Ramos (cell line): Measurements from ENCODE around the gene ANO2.

ENCODE experiments used
- in situ Hi-C: fragments of 300-500 bp; cut with MboI; formaldehyde crosslinking; loops from one replicate; pipeline ENCODE4 v1.14.3; 2022; ENCODE audit warnings: low sequenced_read_pairs; ENCODE audit not compliant: unreplicated experiment

ANO2 gene

DNA sequence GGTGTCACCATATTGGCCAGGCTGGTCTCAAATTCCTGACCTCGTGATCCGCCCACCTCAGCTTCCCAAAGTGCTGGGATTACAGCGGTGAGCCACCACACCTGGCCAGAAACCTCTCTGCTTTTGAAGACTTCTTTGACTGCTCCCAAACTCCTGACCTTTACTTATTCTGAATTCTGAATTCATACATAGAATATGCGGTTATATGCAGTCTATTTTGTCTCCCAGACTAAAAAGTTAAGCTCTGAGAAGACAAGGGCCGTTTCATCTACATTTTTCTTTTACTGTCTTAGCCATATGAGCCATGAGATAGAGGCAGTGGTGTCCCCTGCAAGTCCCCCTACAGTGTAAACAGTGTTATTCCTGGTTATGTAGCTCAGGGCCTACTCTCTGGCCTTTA lies 333.9 kb downstream of the ANO2 start:
- in situ Hi-C loops = no loop called here

DNA sequence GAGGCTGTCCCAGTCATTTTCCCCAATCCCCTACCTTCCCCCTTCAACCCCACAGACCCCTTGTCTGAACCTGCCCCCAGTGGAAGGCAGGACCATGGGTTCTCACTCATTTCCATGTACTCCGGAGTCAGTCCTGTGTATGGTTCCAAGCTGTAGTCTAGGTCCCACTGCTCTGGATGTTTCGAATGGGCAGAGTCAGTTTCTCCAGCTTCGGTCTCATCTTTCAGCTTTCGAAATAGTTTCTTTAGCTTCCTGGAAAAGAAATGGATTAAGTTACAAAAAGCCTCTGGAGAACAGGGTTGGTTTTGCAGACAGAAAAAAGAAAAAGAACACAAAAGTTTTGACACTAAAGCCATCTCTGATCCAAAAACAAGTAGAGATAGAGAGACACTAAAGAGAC lies 345.7 kb downstream of the ANO2 start:
- in situ Hi-C loops = no loop called here

DNA sequence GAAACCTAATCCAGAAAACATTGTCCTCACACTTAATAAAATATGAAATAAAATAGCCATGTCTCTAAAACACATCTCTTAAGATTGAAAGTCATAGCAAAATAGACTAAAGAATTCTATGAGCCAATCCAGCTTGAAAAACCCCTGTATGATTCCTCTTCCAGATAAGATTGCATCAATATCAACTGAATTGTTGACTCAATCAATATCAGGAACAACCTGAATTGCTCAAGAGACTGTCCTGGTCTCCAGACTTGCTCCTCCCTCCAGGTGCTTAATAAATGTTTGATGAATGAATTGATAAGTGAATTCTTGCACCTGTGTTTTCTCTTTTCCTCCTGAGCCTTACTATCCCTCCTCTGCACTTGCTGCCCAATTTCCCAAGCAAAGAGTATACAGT lies 351.1 kb downstream of the ANO2 start:
- in situ Hi-C loops = no loop called here

DNA sequence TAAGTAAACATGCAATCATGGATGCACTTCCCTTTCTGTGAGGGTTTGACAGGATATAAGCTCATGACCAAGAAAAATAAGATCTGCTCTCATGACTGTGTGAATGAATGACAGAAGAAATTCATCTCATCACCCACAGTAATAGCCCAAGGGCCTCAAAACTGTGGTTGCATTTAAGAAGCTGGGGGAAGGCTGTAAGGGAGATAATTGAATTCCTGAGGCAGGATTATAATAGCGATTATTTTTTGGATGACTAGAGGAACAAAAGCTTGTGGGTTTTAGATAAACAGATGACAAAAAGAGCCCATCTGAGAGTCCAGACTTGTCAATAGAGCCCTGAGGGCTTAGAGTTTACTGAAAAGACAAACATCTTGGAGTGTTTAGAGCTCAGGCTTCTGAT lies 352.0 kb downstream of the ANO2 start:
- in situ Hi-C loops = no loop called here

DNA sequence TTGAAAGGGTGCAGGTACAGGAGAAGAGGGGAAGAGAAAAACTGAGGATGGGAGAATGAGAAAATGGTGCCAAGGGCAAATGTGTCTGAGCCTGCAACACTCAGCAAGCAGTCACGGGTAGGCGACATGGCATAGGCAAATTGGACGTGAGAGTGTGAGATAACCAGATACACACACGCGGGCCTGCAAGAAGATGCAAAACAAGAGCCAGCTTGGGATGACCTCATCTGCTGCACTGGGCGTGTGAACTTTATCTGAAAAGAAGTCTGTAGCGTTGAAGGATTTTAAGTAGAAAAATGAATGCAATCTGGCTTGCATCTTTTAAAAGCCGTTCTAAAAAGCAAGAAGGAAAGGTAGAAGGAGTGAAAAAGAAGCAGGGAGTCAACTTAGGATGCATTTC lies 352.7 kb downstream of the ANO2 start:
- in situ Hi-C loops = no loop called here

DNA sequence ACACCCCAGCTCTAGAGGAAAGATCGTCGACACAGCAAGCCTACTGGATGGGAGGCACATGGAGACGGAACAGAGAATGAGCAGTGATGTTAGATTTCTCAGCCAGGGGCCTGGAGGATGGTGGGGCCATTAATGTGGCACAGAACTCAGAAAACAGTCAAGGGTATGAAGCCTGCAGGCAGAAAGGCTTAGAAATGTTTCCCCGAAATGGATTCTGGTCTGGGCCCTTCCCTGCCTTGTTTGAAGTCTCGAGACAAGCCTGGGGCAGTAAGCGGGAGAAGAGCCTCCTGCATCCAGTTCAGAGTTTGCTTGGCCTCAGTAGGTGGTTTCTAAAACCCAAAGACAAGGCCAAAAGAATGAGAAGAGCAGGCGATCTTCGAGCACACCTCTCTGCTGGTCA lies 354.7 kb downstream of the ANO2 start:
- in situ Hi-C loops = no loop called here

DNA sequence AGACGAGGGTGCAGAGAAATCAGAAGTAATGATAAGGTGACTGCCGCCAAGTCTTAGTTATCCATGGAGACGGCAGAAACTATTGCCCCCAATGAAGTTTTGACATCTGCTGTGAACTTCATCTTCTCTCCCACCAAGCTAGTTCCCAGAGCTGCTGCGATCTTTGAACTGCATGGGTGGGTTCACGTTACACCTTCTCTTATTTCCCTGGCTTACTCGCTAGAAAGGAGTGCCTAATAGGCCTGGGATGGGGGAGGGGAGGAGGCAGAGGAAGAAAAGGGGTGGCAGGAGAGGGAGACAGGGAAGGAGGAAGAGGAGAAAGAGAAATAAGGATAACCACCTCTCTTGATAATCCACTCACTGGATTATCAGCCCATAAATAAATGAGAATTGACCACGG lies 356.0 kb downstream of the ANO2 start:
- in situ Hi-C loops = no loop called here

DNA sequence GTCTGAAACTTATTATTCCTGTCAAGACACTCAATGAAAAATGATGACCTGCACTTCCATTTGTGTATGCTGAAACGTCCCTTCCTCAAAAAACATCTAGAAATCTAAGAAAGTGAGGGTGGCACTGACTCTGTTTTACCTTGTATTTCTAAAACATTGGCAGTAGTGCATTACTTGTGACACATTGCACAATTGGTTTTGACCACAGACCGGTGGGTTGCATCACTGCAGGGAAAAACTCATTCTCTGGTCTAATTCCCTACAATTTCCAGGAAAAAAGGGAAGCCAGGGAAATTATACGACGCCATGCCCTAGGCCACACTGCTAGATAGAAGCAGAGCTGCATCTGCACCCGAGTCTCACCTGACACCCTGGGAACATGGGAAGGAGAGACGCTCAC lies 356.5 kb downstream of the ANO2 start:
- in situ Hi-C loops = no loop called here

DNA sequence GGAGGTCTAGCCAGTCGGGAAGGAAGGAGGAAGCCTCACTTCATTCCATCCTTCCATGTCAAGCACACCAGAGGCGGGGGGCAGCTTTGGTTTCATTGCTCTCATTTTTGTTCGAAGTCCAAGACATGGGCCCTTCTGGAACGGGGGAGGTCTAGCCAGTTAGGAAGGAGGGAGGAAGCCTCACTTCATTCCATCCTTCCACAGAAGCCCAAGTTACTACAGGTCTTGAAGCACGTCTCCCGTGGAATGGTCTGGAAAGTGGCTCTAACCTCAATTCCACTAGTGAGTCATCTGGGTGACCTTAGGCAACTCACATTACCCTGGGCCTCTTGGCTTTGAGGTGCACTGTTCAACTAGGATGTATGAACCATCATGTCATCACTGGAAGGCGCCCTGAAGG lies 356.9 kb downstream of the ANO2 start:
- in situ Hi-C loops = no loop called here

DNA sequence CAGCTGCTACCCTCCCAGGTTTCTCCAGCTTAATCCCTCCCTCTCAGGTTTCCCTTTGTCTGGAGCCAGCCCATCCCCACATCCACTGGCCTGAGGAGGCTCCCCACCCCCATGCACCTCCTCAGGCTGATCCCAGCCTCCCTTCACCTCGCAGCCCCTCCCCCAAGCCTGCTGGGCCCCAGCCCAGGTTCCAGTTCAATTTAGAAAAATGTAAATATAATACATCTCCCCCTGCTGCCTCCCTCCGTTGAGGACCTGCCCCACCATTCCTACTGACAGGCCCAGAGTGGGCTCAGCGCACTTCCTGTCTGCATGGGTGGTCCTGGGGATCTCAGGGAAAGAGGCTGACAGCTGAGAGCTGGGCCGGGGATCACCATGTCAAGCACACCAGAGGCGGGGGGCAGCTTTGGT lies 357.3 kb downstream of the ANO2 start:
- in situ Hi-C loops = no loop called here

DNA sequence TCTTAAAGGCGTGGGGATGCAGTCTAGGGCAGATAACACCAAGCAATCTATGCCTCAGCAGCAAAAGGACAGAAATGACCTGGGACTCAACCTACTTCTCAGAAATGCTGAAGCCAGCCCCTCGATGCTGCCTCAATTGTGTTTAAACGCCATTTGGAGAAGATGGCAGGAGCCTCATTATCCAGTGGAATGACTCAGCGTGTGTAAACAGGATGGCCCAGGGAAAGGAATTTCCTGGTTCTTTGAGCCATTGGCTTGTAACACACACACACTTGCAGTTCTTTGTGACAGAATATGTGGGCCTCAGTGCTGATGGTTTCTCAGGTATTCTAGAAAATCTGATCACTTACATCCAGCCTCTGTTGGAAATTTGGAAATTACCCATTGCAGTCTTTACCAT lies 358.9 kb downstream of the ANO2 start:
- in situ Hi-C loops = no loop called here

DNA sequence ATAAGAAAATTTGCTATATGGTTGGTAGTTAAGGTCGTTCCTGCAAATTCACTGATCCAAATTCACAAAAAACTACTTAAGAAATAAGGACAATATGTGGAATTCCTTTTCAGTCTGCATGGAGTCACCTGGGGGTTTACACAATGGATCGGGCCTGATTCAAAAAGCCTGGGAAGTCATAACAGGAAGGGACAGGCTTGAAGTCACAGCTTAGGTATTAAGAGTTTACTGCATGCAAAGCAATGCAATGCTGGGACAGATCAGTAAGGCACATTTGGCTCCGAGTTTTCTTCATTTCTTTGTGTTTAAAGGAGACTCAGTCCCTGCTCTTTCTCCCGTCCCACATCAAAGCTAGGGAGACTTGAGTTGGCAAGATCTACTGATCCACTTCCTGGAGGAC lies 359.9 kb downstream of the ANO2 start:
- in situ Hi-C loops = no loop called here

DNA sequence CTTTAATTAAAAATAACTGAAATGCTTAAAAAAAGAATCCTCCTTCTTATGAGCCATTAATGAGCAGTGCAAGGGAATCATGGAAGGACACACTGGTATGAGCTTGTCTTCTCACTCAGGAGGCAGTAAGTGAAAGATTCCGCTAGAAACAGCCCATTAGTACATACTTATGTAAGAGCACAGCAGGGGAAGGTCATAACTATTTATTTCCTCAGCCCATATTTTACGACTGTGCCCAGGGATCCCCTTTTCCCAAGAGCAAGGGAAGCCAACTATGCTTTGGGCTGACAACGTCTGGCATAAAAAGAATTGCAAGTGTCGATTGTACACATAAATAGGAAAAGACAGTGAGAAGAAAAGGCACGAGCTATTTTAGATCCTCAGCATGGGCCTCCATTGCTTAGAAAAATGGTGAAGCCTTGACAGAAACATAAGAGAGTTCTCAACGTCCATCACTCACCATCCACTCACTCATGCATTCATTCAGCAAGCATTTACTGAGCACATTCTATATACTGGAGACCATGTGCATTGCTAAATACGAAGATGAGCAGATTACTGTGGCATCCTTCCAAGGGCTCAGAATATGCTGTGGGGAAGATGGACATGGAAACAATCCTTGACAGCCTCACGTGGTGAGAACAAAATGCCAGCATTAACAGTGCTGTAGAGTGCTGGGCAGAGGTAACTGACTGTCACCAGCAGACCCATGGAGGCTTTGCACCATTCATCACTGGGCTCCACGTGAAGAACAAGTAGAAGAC lies 360.5 kb downstream of the ANO2 start:
- in situ Hi-C loops = no loop called here

DNA sequence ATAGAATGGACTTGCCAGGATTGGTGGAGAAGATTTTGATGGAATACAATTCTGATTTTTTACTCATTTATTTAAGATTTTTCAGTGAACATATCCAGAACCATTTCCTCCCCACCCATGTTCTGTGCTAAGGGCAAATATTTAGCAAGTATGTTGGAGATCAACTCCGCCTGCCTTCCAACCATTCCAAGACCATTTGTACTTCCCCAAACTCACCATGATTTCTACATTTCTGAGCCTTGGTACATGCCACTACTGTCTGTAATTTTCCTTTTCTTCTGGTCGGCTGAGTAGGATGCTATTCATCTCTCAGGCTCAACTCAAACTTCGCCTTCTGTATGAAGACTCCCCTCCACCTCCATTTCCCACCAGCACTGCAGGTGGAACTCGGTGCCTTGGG lies 362.5 kb downstream of the ANO2 start:
- in situ Hi-C loops = no loop called here

DNA sequence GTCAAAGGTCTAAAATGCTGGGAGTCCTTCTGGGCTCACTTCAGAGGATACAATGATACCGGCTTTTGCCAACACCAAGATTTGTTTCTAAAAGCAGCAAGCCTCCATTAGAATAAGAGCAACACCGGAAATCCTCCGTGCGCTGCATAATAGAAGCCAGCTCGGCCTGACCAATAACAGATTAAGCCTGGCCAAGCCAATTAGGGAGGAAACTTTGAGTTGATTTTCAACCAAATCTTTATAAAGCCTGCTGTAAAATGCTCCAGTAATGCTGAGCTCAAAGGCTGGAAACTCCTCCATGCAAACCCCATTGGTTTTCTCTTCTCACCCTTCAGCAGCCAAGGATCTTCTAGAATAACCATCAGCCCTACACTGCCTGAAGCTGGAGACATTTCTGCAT lies 363.0 kb downstream of the ANO2 start:
- in situ Hi-C loops = no loop called here

DNA sequence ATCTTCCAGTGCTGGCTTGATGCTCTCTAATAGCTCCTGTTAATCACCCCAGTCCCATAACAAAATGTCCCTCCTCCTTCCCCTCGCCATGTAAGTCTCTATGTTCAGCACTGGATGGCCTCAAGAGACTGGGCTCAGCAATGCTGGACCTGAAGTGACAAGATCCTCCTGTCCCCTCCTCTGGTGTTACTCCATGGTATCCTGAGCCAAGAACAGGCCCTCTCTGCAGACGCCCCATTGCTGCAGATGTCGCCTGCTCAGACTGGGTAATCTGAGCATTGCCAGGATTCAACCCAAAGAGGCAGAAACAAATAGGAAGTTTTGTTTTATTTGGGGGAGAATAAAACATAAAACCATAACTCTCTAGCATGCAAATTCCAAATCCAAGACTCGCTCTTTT lies 363.4 kb downstream of the ANO2 start:
- in situ Hi-C loops = no loop called here

DNA sequence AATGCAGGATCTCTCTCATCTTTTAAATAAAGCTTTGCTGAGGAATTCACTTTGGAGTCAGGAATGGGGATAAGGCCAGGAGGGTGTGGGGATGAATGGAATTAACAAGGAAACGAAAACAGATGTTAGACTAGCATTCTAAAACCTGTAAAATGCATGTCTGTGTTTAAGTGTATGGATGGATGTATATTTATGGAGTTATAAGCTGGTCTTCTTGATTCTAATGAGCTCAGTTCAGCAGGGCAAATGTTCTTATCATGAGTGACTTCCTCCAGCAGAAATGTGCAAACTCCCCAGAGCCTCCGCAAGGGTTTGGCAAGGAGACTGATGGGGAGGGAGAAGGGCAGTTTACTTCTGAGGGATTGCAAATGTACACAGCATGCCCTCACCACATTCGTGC lies 364.0 kb downstream of the ANO2 start:
- in situ Hi-C loops = no loop called here

DNA sequence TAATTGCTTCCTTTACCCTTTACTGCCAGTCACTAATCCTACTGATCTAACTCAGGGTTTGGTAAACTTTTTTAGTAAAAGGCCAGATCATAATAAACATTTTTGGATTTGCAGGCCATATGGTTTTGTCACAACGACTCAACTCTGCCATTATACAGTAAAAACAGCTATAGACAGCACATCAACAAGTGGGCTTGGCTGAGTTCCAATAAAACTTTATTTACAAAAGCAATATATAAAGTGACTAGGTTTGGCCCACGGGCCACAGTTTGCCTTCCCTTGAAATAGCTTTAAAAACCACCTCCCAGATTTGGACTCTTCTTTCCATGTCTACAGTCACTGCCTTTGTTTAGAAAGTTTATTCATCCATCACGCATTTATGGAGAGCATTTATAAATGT lies 366.3 kb downstream of the ANO2 start:
- in situ Hi-C loops = no loop called here

DNA sequence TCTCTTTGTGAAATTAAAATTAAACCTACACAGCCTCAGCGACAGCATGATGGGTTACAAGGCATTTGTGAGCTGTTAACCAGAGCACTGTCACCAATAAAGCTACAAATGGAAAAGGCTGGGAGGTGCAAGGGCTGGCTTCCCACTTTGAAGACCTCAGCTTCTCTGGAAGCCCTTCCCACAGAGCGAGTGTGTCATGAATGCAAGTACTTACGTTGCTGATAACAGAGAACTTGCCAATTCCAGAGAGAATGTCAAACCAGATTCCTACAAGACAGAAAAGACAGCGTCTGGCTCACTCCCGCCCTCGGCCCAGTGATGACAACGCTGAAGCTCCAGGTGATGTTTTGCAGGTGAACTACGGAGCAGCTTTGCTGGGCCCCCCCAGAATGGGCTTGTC lies 367.3 kb downstream of the ANO2 start:
- in situ Hi-C loops = no loop called here

DNA sequence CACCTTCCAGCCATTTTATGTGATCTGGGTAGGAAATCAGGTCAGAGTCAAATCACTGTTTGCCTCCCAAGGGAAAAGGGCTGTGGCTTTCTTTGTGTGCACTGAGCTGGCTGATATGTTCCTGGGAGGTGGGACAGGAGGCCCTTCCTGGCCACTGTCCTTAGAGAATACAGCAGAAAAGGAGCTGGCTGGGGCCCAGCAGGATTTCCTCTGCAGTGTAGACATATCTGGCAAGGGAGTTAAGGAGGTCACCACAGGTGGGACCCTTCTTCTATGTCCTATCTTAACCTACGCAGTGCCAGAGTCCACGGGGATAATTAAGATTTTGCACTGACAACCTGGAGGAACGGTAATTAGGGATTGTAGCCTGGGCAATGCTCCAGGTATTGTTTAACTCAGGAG lies 367.8 kb downstream of the ANO2 start:
- in situ Hi-C loops = no loop called here

DNA sequence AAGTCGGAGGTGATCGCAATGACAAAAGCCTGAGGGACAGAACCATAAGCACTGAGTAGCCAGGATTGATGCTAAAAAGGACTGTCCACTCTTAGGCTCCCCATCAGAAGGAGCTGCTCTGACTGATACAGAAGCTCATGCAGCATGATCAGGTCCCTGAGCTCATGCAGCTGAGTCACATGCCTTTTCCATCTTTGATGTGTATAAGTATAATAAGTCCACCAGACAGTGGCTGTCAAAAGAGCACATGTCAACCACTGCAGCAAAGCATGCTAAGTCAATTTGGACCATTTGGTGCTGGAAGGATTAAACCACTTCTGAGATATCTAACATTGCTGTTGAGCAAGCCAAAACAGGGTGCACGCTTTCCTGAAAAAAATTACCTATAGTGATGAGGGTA lies 369.1 kb downstream of the ANO2 start:
- in situ Hi-C loops = no loop called here

DNA sequence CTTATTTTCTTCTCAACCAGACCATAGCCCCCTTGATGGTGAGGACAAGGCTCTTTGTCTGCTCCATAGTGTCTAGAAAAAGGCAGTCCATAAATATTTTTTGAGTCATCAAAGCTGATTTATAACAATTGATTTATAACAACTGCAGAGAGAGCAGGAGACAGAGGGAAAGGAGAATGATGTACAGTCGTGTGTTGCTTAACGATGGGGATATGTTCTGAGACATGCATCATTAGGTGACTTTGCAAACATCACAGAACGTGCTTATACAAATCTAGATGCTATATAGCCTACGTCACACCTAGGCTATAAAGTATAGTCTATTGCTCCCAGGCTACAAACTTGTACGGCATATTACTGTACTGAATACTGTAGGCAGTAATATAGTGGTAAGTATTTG lies 369.8 kb downstream of the ANO2 start:
- in situ Hi-C loops = no loop called here

DNA sequence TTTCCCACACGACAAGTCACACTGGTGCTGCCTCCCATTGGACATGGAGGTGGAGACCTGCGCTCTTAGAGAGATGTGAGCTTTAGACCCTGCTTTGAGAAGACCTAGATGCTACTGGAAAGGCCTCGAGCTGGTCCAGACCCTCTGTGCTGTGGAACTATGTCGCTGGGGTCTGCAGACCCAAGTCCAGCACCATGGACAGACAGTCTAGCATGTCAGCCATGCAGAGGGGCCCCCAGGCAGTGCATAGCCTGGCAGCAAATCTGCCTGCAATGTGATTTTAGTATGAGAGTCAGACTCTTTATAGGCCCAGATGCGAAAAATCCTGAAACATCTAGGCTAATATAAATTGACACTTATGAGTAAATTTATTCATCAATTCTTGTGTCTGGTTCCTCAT lies 371.7 kb downstream of the ANO2 start:
- in situ Hi-C loops = no loop called here
